Measurements from ENCODE around the gene CEP290.
"Not testable (repeated sequence)": the region's sequence is repeated elsewhere in the genome, so short reads cannot be mapped to it uniquely, and the experiment has no call there.

The CEP290 gene

GRCh38 chr12:88036353-88036965, 105.4 kb downstream of the CEP290 start:
- DNase-seq (ENCODE audit: low read depth) = no peak

- no peak for DNase-seq (ENCODE audit: low read depth)
These were observed 106.0 kb downstream of the CEP290 start for GRCh38 chr12:88035907-88036289.

- DNase-seq (ENCODE audit: low read depth) = peak; percentile 82
These were observed 106.5 kb downstream of the CEP290 start for GRCh38 chr12:88035271-88035906.

- DNase-seq (ENCODE audit: low read depth) = not testable (repeated sequence)
These were observed 110.7 kb downstream of the CEP290 start for GRCh38 chr12:88031161-88031560.

- DNase-seq (ENCODE audit: low read depth) = no peak
These were observed 112.7 kb downstream of the CEP290 start, which contains the start of gene C12orf50 for GRCh38 chr12:88029093-88029665. TSS of gene C12orf50 (minus strand) at chr12:88029401. CDS start at chr12:88026962, 2,439 bp downstream.

GRCh38 chr12:88026196-88026595, 115.7 kb downstream of the CEP290 start:
- no peak for DNase-seq (ENCODE audit: low read depth)

- DNase-seq (ENCODE audit: low read depth) = no peak
These were observed 123.9 kb downstream of the CEP290 start for GRCh38 chr12:88017964-88018363.

GRCh38 chr12:88015825-88016224, 126.1 kb downstream of the CEP290 start:
- no peak for DNase-seq (ENCODE audit: low read depth)

GRCh38 chr12:88011755-88012154, 130.1 kb downstream of the CEP290 start:
- DNase-seq (ENCODE audit: low read depth) = no peak

GRCh38 chr12:88006351-88006750, 135.5 kb downstream of the CEP290 start:
- DNase-seq (ENCODE audit: low read depth) = no peak

- DNase-seq (ENCODE audit: low read depth) = no peak
These were observed 140.6 kb downstream of the CEP290 start for GRCh38 chr12:88001327-88001726.
